ENCODE measurements around the gene CNIH2. TPM values are rescaled to one million over a fixed set of nuclear protein-coding genes. Genes with fewer than 3 reads are reported as not detected.

The CNIH2 gene
- total and polyA plus RNA-seq, 9 of the 15 experiments (the other 6 are each of a cell fraction or from before 2014, with no cell fraction given) = 0.26 to 0.89 (median 0.40) TPM; not detected in 4

- TF ChIP-seq JUNB (CRISPR knock-in tag; conservative IDR thresholded peaks at IDR 0.05) (no peak), MTF1 (CRISPR knock-in tag; IDR thresholded peaks at IDR 0.05; ENCODE audit: borderline replicate concordance) (no peak), ZBTB1 (CRISPR knock-in tag; IDR thresholded peaks at IDR 0.05; ENCODE audit: borderline replicate concordance, low read depth) (no peak), TRIM25 (IDR thresholded peaks at IDR 0.05; ENCODE audit: borderline replicate concordance) (no peak), ZBTB7A (IDR thresholded peaks at IDR 0.05; ENCODE audit: borderline replicate concordance, control insufficient read depth, low read depth, low read length) (peak; percentile 94), ZNF311 (CRISPR knock-in tag; IDR thresholded peaks at IDR 0.05) (no peak), DDX20 (tag; IDR thresholded peaks at IDR 0.05; ENCODE audit: low read depth) (no peak), ZNF583 (CRISPR knock-in tag; IDR thresholded peaks at IDR 0.05) (no peak), RBBP5 (IDR thresholded peaks at IDR 0.05; ENCODE audit: borderline replicate concordance, insufficient read depth, low read length, poor library complexity, severe bottlenecking) (no peak), ZBTB2 (IDR thresholded peaks at IDR 0.05) (no peak), RBFOX2 (IDR thresholded peaks at IDR 0.05; ENCODE audit: low read depth, low read length) (peak; percentile 62), CREB1 (IDR thresholded peaks at IDR 0.05) (no peak), CREB1 (CRISPR knock-in tag; IDR thresholded peaks at IDR 0.05) (peak; percentile 55), ZNF766 (CRISPR knock-in tag; conservative IDR thresholded peaks at IDR 0.05) (no peak), ZNF324 (CRISPR knock-in tag; IDR thresholded peaks at IDR 0.05) (no peak), ZNF507 (tag; conservative IDR thresholded peaks at IDR 0.05) (no peak), ATF3 (IDR thresholded peaks at IDR 0.05) (no peak), ATF3 (CRISPR knock-in tag; conservative IDR thresholded peaks at IDR 0.05) (no peak), CBX2 (IDR thresholded peaks at IDR 0.05; ENCODE audit: insufficient read depth, low read length, poor library complexity, severe bottlenecking) (no peak), TAF15 (IDR thresholded peaks at IDR 0.05; ENCODE audit: low read depth, low read length) (no peak), ZNF282 (CRISPR knock-in tag; IDR thresholded peaks at IDR 0.05) (peak; percentile 78; the same call in 1 of the 2 replicates), ZSCAN29 (IDR thresholded peaks at IDR 0.05) (no peak), ZNF444 (CRISPR knock-in tag; IDR thresholded peaks at IDR 0.05) (no peak), ZNF668 (CRISPR knock-in tag; IDR thresholded peaks at IDR 0.05) (peak; percentile 80; the same call in 1 of the 2 replicates)
Observed at GRCh38 chr11:66328302-66329144, 50.5 kb downstream of the CNIH2 start (continued).

Measured in K562 (cell line).